ENCODE data around the gene CD3E. TPM values are rescaled to one million over a fixed set of nuclear protein-coding genes. Genes with fewer than 3 reads are reported as not detected.
A peak's percentile ranks its signal among the peaks of the same experiment; 100 is the strongest.

CD3E gene
- total RNA-seq, 1 experiment from 2014 or later = not detected

- no peak for DNase-seq
- TF ChIP-seq CTCF (IDR thresholded peaks at IDR 0.05; ENCODE audit: unreplicated experiment) = no peak
- Mint-ChIP-seq H3K27ac (ENCODE audit: unreplicated experiment) (peak overlapping the region; percentile 81), H3K27me3 (ENCODE audit: unreplicated experiment) (no peaks in the 10 kb centered on the region), H3K4me3 (ENCODE audit: low read depth, unreplicated experiment) (no peak overlapping the region), H3K4me1 (ENCODE audit: low read depth, unreplicated experiment) (peaks cover 23% of the 10 kb centered on the region), H3K9me3 (ENCODE audit: low read depth, unreplicated experiment) (peaks cover 2% of the 10 kb centered on the region), H3K36me3 (ENCODE audit: insufficient read depth, unreplicated experiment) (no peaks in the 10 kb centered on the region)
- BruUV-seq (replicated peaks) = no TSS peak
- CTCF ChIA-PET = interaction anchor here (0.6 kb wide), 1 partner anchor 764 kb away, joined by 3 read pairs; no protein-coding TSS in a partner anchor
- intact Hi-C loops (cut with micrococcal nuclease; ENCODE audit: unreplicated experiment) = no loop called here
Observed at GRCh38 chr11:118321386-118322082, 17.0 kb downstream of the CD3E start.

GRCh38 chr11:118322721-118323120 is 18.2 kb downstream of the CD3E start:
- no peak overlapping the region for H3K27ac Mint-ChIP-seq (ENCODE audit: unreplicated experiment)
- peaks cover 15% of the 10 kb centered on the region for H3K4me1 Mint-ChIP-seq (ENCODE audit: low read depth, unreplicated experiment)
- H3K36me3 Mint-ChIP-seq (ENCODE audit: insufficient read depth, unreplicated experiment) = no peaks in the 10 kb centered on the region
- intact Hi-C loops (cut with micrococcal nuclease; ENCODE audit: unreplicated experiment) = no loop called here
- no peak for TF ChIP-seq CTCF (IDR thresholded peaks at IDR 0.05; ENCODE audit: unreplicated experiment)
- no TSS peak for BruUV-seq (replicated peaks)
- no peak for DNase-seq
- no peaks in the 10 kb centered on the region for H3K27me3 Mint-ChIP-seq (ENCODE audit: unreplicated experiment)
- H3K9me3 Mint-ChIP-seq (ENCODE audit: low read depth, unreplicated experiment) = peaks cover 2% of the 10 kb centered on the region
- no peak overlapping the region for H3K4me3 Mint-ChIP-seq (ENCODE audit: low read depth, unreplicated experiment)
- CTCF ChIA-PET = no interaction called here

- intact Hi-C loops (cut with micrococcal nuclease; ENCODE audit: unreplicated experiment) = no loop called here
- Mint-ChIP-seq H3K4me1 (ENCODE audit: low read depth, unreplicated experiment) (peaks cover 4% of the 10 kb centered on the region), H3K27me3 (ENCODE audit: unreplicated experiment) (no peaks in the 10 kb centered on the region), H3K36me3 (ENCODE audit: insufficient read depth, unreplicated experiment) (no peaks in the 10 kb centered on the region), H3K9me3 (ENCODE audit: low read depth, unreplicated experiment) (peaks cover 1% of the 10 kb centered on the region), H3K27ac (ENCODE audit: unreplicated experiment) (no peak overlapping the region), H3K4me3 (ENCODE audit: low read depth, unreplicated experiment) (no peak overlapping the region)
- no peak for DNase-seq
- BruUV-seq (replicated peaks) = no TSS peak
- no peak for TF ChIP-seq CTCF (IDR thresholded peaks at IDR 0.05; ENCODE audit: unreplicated experiment)
- CTCF ChIA-PET = no interaction called here
Observed at GRCh38 chr11:118325283-118325682, 20.8 kb downstream of the CD3E start.

GRCh38 chr11:118328745-118329144 is 24.2 kb downstream of the CD3E start:
- no peak for DNase-seq
- CTCF ChIA-PET = no interaction called here
- H3K4me1 Mint-ChIP-seq (ENCODE audit: low read depth, unreplicated experiment) = no peaks in the 10 kb centered on the region
- intact Hi-C loops (cut with micrococcal nuclease; ENCODE audit: unreplicated experiment) = no loop called here
- H3K4me3 Mint-ChIP-seq (ENCODE audit: low read depth, unreplicated experiment) = no peak overlapping the region
- H3K9me3 Mint-ChIP-seq (ENCODE audit: low read depth, unreplicated experiment) = no peaks in the 10 kb centered on the region
- H3K27me3 Mint-ChIP-seq (ENCODE audit: unreplicated experiment) = no peaks in the 10 kb centered on the region
- no peak overlapping the region for H3K27ac Mint-ChIP-seq (ENCODE audit: unreplicated experiment)
- no TSS peak for BruUV-seq (replicated peaks)
- H3K36me3 Mint-ChIP-seq (ENCODE audit: insufficient read depth, unreplicated experiment) = no peaks in the 10 kb centered on the region
- TF ChIP-seq CTCF (IDR thresholded peaks at IDR 0.05; ENCODE audit: unreplicated experiment) = no peak

All from Calu3 (cell line).